OCI-LY3 (cell line): ENCODE measurements around the gene RHBDL1.

Experiments
- CTCF ChIP-seq: fragments of 200-600, 300-600 bp; sonication (generic); IDR thresholded peaks from 2 replicates; pipeline ENCODE4 v1.5.1; 2014; ENCODE audit warnings: antibody characterized with exemption, low read length, low read depth
- EZH2phosphoT487 ChIP-seq: fragments of 200-600 bp; shearing (Covaris generic); IDR thresholded peaks from 2 replicates; pipeline ENCODE4 v1.6.1; 2018; ENCODE audit warnings: antibody characterized with exemption, mixed run types, low read depth

- TF ChIP-seq CTCF (no peak), EZH2phosphoT487 (no peak)
Measured at GRCh38 chr16:719815-720446, 44.5 kb downstream of the RHBDL1 start.
